RWPE1 (cell line): ENCODE measurements around the gene STRN3.
"Not testable (repeated sequence)": the region's sequence is repeated elsewhere in the genome, so short reads cannot be mapped to it uniquely, and the experiment has no call there.

Source experiments
- CTCF ChIA-PET: fragments of 350-600 bp; sonication (Branson Sonifier 250); formaldehyde crosslinking; extraction: SDS; loops from one replicate; lab custom pipeline; 2021; lab: Yijun Ruan, JAX
- POLR2A ChIA-PET: fragments of 400-600 bp; formaldehyde crosslinking; extraction: SDS; loops from one replicate; lab custom pipeline; 2020; ENCODE audit warnings: antibody characterized with exemption; ENCODE audit not compliant: low non-redundant PET; lab: Yijun Ruan, JAX
- DNase-seq: peaks from one replicate; pipeline ENCODE4 v3.0.0; 2012; ENCODE audit warnings: low spot score
- H3K27ac ChIP-seq: fragments of 450-650 bp; 2 replicates; pipeline ENCODE4 v1.5.1; 2017
- CTCF ChIP-seq: fragments of 450-650 bp; conservative IDR thresholded peaks from 2 replicates; pipeline ENCODE4 v1.5.1; 2017; ENCODE audit warnings: low read depth, mild to moderate bottlenecking

STRN3 gene

DNA sequence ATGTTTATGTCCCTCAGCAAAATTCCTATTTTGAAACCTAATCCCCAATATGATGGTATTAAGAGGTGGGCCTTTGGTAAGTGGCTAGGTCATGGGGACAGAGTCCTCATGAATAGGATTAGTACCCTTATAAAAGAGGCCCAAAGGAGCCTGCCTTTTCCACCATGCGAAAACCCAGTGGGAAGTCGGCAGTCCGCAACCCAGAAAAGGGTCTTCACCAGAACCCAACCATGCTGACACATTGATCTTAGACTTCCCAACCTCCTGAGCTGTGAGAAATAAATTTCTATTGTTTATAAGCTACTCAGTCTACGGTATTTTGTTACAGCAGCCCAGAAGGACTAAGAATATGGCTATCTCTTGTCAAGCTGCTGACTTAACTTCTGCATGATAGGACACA, 85.3 kb downstream of the STRN3 start:
- POLR2A ChIA-PET: no interaction called here
- H3K27ac ChIP-seq: no peak overlapping the region
- CTCF ChIA-PET: no interaction called here
- no peak for DNase-seq
- no peak for TF ChIP-seq CTCF

DNA sequence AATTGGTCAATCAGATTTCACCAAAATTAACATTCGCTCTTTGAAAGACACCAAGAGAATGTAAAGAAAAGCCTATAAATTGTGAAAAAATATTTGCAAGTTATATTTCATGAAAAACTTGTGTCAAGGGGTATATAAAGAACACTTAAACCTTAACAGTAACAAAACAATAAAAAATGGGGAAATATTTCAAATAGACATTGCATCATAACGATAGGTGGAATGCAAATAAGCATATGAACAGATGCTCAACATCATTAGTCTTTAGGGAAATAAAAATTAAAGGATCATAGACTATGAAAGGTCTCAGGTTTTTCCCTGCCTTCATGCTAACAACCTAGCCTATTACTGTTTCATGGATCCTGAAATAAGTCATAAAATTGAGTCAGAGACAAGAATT, 87.6 kb downstream of the STRN3 start:
- CTCF ChIA-PET: no interaction called here
- DNase-seq: no peak
- H3K27ac ChIP-seq: no peak overlapping the region
- no peak for TF ChIP-seq CTCF
- POLR2A ChIA-PET: no interaction called here

- no peak overlapping the region for H3K27ac ChIP-seq
- DNase-seq: no peak
- ChIA-PET POLR2A (no interaction called here), CTCF (no interaction called here)
- no peak for TF ChIP-seq CTCF
Measured at GRCh38 chr14:30935445-30935844, 90.7 kb downstream of the STRN3 start.

- H3K27ac ChIP-seq, DNase-seq, POLR2A ChIA-PET: not testable (repeated sequence)
- CTCF ChIA-PET: interaction anchor here (0.6 to 0.9 kb wide), 2 partner anchors 10 to 12 kb away, joined by 3 to 4 read pairs; no protein-coding TSS in a partner anchor
Measured at GRCh38 chr14:30933937-30934336, 92.2 kb downstream of the STRN3 start.

DNA sequence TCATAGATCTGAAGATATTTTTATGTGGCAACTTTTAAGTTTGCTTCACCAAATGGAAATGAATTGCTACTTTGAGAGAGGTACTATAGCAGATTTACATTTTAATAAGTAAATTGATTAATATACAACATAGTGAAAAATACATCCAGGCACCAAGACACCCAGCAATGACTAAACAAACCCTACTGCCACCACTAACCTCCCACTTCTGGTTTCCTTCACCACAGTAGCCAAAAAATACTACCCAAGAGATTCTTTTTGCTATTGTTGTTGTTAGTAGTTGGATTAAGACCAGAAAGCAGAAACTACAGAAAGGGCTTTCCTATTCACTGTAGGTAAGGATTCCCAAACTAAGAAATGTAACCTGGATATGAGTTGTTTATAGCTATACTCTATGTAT, 97.7 kb downstream of the STRN3 start:
- no peak for DNase-seq
- H3K27ac ChIP-seq: no peak overlapping the region
- ChIA-PET CTCF (no interaction called here), POLR2A (no interaction called here)
- TF ChIP-seq CTCF: no peak

DNA sequence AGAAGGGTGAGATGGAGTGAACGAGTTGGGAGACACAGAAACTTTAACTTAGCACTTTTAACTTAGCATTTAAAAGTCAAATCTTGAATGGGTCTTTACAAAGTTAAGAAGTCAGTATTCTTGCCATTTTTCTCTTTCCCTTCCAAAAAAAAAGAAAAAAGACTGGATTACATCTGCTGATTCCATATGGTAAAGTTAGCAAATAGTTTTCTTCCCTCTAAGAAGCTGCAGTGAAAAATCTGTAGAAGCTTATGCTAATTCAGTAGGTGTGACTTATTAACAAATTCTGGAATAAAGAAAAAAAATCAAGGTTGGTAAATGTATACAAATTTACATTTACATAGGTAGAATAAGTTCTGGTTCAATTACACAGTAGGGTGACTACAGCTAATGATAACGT, 100.9 kb downstream of the STRN3 start:
- TF ChIP-seq CTCF: no peak
- H3K27ac ChIP-seq: no peak overlapping the region
- ChIA-PET CTCF (no interaction called here), POLR2A (no interaction called here)
- no peak for DNase-seq

- CTCF ChIA-PET: interaction anchor here (1.2 kb wide), 1 partner anchor 12 kb away, joined by 4 read pairs; no protein-coding TSS in a partner anchor
- no peak overlapping the region for H3K27ac ChIP-seq
- POLR2A ChIA-PET: interaction anchor here (0.6 kb wide), 1 partner anchor 238 kb away, joined by 3 read pairs; no protein-coding TSS in a partner anchor
- no peak for TF ChIP-seq CTCF
- DNase-seq: no peak
Measured at GRCh38 chr14:30921788-30922187, 104.4 kb downstream of the STRN3 start.
